ENCODE data around the gene RARG.

- TF ChIP-seq CTCF (IDR thresholded peaks at IDR 0.05) (no peak), EZH2 (IDR thresholded peaks at IDR 0.05; ENCODE audit: borderline replicate concordance, insufficient read depth, low read depth, low read length, poor library complexity, severe bottlenecking) (no peak)
Measured at GRCh38 chr12:53201639-53202038, 30.4 kb downstream of the RARG start.

Data from B cell (primary cell).